ENCODE measurements around the gene ZGRF1.

DNA sequence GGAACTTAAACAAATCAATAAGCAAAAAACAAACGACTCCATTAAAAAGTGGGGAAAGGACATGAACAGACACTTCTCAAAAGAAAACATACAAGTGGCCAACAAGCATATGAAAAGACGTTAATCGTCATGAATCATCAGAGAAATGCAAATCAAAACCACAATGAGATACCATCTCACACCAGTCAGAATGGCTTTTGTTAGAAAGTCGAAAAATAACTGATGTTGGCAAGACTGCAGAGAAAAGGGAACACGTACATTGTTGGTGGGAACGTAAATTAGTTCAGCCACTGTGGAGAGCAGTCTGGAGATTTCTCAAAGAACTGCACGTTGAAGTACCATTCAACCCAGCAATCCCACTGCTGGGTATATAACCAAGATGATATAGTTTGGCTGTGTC is 144.4 kb downstream of the ZGRF1 start:
- TF ChIP-seq, protein P1, sequence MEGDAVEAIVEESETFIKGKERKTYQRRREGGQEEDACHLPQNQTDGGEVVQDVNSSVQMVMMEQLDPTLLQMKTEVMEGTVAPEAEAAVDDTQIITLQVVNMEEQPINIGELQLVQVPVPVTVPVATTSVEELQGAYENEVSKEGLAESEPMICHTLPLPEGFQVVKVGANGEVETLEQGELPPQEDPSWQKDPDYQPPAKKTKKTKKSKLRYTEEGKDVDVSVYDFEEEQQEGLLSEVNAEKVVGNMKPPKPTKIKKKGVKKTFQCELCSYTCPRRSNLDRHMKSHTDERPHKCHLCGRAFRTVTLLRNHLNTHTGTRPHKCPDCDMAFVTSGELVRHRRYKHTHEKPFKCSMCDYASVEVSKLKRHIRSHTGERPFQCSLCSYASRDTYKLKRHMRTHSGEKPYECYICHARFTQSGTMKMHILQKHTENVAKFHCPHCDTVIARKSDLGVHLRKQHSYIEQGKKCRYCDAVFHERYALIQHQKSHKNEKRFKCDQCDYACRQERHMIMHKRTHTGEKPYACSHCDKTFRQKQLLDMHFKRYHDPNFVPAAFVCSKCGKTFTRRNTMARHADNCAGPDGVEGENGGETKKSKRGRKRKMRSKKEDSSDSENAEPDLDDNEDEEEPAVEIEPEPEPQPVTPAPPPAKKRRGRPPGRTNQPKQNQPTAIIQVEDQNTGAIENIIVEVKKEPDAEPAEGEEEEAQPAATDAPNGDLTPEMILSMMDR (tag by site-specific recombination; IDR thresholded peaks at IDR 0.05): no peak
- TF ChIP-seq ZNF560 (tag by site-specific recombination; IDR thresholded peaks at IDR 0.05; ENCODE audit: borderline replicate concordance) (no peak), BCL11B (tag by site-specific recombination; IDR thresholded peaks at IDR 0.05; ENCODE audit: low read depth) (no peak), ZNF785 (tag by site-specific recombination; IDR thresholded peaks at IDR 0.05) (no peak), ZFP3 (tag by site-specific recombination; IDR thresholded peaks at IDR 0.05; ENCODE audit: low read depth) (no peak), ZNF133 (tag by site-specific recombination; IDR thresholded peaks at IDR 0.05) (no peak), MZF1 (tag by site-specific recombination; IDR thresholded peaks at IDR 0.05; ENCODE audit: borderline replicate concordance) (no peak), ZNF558 (tag by site-specific recombination; IDR thresholded peaks at IDR 0.05) (no peak), ZNF561 (tag by site-specific recombination; IDR thresholded peaks at IDR 0.05; ENCODE audit: borderline replicate concordance) (no peak)

Data from HEK293 (cell line).